DND-41 (cell line): ENCODE measurements around the gene SYNRG.
"Not testable (repeated sequence)": the region's sequence is repeated elsewhere in the genome, so short reads cannot be mapped to it uniquely, and the experiment has no call there.

Experiments used
- ATAC-seq: fragments of 200-7000 bp; cut with Tn5 transposase; 3 replicates; pipeline ENCODE4 v1.9.1; 2021; ENCODE audit warnings: low read depth; ENCODE audit not compliant: insufficient read depth
- DNase-seq: peaks from one replicate; pipeline ENCODE4 v3.0.0-alpha.2; 2020
- H2AFZ ChIP-seq: 2 replicates; pipeline ENCODE4 v1.6.0; 2012; ENCODE audit warnings: low read depth, low read length
- H3K27ac ChIP-seq: 2 replicates; pipeline ENCODE4 v1.5.1; 2012; ENCODE audit warnings: low read length, inconsistent platforms
- H3K27me3 ChIP-seq: fragments of 200-600 bp; sonication (generic); 2 replicates; pipeline ENCODE4 v1.6.0; 2012; ENCODE audit warnings: low read length, mild to moderate bottlenecking, inconsistent platforms; ENCODE audit not compliant: insufficient read depth, poor library complexity
- H3K36me3 ChIP-seq: 2 replicates; pipeline ENCODE4 v1.5.1; 2012; ENCODE audit warnings: low read length, inconsistent platforms; ENCODE audit not compliant: insufficient read depth
- H3K4me1 ChIP-seq: 2 replicates; pipeline ENCODE4 v1.5.1; 2012; ENCODE audit warnings: mild to moderate bottlenecking, low read length; ENCODE audit not compliant: insufficient read depth
- H3K4me2 ChIP-seq: 2 replicates; pipeline ENCODE4 v1.6.0; 2012; ENCODE audit warnings: mild to moderate bottlenecking, moderate library complexity, low read length, inconsistent platforms; ENCODE audit not compliant: insufficient read depth
- H3K4me3 ChIP-seq, 2 experiments: fragments of 200-600 bp in 1 of 2; shearing (Covaris generic) in 1 of 2; 2 replicates each; pipeline ENCODE4 v1.5.1; 2012 to 2016; ENCODE audit warnings: inconsistent platforms in 2 of 2, low read length in 2 of 2, mild to moderate bottlenecking in 2 of 2, low read depth in 1 of 2, moderate library complexity in 1 of 2
- H3K79me2 ChIP-seq: 2 replicates; pipeline ENCODE4 v1.6.0; 2012; ENCODE audit warnings: low read length, inconsistent platforms; ENCODE audit not compliant: insufficient read depth
- H3K9ac ChIP-seq: 2 replicates; pipeline ENCODE4 v1.6.0; 2012; ENCODE audit warnings: low read depth, mild to moderate bottlenecking, inconsistent platforms, low read length, moderate library complexity
- H3K9me3 ChIP-seq: 2 replicates; pipeline ENCODE4 v1.5.1; 2012; ENCODE audit warnings: low read length, moderate library complexity, mild to moderate bottlenecking, inconsistent platforms; ENCODE audit not compliant: insufficient read depth, severe bottlenecking
- H4K20me1 ChIP-seq: 2 replicates; pipeline ENCODE4 v1.6.0; 2012; ENCODE audit warnings: low read length; ENCODE audit not compliant: insufficient read depth
- EZH2 ChIP-seq: IDR thresholded peaks from 3 replicates; pipeline ENCODE4 v1.6.1; 2012; ENCODE audit warnings: borderline replicate concordance, low read depth, mild to moderate bottlenecking, moderate library complexity, low read length, inconsistent platforms; ENCODE audit not compliant: severe bottlenecking
- TF ChIP-seq, protein P1 (sequence below): IDR thresholded peaks from 2 replicates; pipeline ENCODE4 v1.5.1; 2012; ENCODE audit warnings: borderline replicate concordance, low read length, moderate library complexity, mild to moderate bottlenecking; ENCODE audit not compliant: poor library complexity, severe bottlenecking; ENCODE audit errors: extremely low read depth

SYNRG gene

DNA sequence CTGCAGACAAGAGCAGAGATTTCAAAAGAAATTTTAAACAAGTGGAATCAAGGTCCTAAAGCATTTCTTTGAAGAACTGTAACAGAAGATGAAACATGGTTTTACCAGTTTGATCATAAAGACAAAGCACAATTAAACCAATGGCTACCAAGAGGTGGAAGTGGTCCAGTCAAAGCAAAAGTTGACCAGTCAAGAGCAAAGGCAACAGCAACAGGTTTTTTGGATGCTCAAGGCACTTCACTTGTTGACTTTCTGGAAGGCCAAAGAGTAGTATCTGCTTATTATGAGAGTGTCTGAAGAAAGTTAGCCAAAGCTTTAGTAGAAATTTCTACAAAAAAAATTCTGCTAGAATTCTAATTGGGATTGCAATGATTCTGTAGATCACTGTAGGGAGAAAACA is 28.7 kb upstream of the SYNRG start:
- Histone ChIP-seq H3K36me3 (peaks cover 65% of the 10 kb centered on the region), H3K4me2 (no peak overlapping the region), H3K4me3 (no peak overlapping the region), H4K20me1 (no peaks in the 10 kb centered on the region), H3K9ac (no peak overlapping the region), H2AFZ (no peak overlapping the region), H3K4me1 (peaks cover 24% of the 10 kb centered on the region), H3K79me2 (peaks cover 76% of the 10 kb centered on the region), H3K27ac (no peak overlapping the region), H3K9me3 (no peaks in the 10 kb centered on the region), H3K27me3 (no peaks in the 10 kb centered on the region)
- TF ChIP-seq EZH2: no peak
- TF ChIP-seq, protein P1, sequence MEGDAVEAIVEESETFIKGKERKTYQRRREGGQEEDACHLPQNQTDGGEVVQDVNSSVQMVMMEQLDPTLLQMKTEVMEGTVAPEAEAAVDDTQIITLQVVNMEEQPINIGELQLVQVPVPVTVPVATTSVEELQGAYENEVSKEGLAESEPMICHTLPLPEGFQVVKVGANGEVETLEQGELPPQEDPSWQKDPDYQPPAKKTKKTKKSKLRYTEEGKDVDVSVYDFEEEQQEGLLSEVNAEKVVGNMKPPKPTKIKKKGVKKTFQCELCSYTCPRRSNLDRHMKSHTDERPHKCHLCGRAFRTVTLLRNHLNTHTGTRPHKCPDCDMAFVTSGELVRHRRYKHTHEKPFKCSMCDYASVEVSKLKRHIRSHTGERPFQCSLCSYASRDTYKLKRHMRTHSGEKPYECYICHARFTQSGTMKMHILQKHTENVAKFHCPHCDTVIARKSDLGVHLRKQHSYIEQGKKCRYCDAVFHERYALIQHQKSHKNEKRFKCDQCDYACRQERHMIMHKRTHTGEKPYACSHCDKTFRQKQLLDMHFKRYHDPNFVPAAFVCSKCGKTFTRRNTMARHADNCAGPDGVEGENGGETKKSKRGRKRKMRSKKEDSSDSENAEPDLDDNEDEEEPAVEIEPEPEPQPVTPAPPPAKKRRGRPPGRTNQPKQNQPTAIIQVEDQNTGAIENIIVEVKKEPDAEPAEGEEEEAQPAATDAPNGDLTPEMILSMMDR: no peak
- no peak for ATAC-seq
- DNase-seq: no peak

DNA sequence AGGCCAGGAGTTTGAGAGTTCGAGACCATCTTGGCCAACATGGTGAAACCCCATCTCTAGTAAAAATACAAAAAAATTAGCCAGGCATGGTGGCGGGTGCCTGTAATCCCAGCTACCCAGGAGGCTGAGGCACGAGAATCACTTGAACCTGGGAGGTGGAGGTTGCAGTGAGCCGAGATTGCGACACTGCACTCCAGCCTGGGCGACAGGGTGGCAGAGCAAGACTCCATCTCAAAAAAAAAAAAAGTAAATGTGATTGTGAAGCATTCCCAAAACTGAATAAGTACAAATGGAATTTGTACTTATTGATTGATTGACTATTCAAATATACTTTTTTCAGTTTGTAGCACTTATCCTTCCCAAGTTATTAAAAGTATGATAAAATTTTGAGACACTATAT is 7.2 kb upstream of the SYNRG start:
- H3K9me3 ChIP-seq, H3K4me1 ChIP-seq, H2AFZ ChIP-seq, H3K9ac ChIP-seq, DNase-seq, H3K4me3 ChIP-seq, H4K20me1 ChIP-seq, ATAC-seq, H3K4me2 ChIP-seq, H3K27ac ChIP-seq, H3K27me3 ChIP-seq, H3K79me2 ChIP-seq: not testable (repeated sequence)
- peaks cover 81% of the 10 kb centered on the region for H3K36me3 ChIP-seq

DNA sequence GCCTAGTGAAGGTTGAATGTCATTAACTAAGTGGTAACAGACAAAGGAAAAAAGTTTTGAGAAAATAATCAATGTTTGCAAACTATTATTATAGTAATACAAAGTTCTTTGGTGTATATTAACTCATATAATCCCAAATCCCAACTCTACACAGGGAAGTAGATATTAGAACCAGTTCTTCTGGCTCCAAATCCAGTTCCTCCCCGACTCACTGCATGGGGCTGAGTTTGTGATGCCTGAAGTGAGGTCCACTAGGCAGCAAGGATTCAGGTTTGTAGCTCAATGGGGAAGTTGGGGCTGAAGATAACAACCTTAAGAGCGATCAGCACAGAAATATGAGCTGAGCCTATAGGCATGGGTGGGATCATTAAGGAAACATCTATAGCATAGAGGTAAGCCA is 5.6 kb upstream of the SYNRG start:
- Histone ChIP-seq H4K20me1 (no peaks in the 10 kb centered on the region), H3K4me3 (no peak overlapping the region), H3K4me1 (peaks cover 10% of the 10 kb centered on the region), H3K27me3 (no peaks in the 10 kb centered on the region), H3K9me3 (no peaks in the 10 kb centered on the region), H3K27ac (no peak overlapping the region), H3K36me3 (peaks cover 67% of the 10 kb centered on the region), H3K4me2 (no peak overlapping the region), H3K9ac (no peak overlapping the region), H3K79me2 (no peaks in the 10 kb centered on the region), H2AFZ (no peak overlapping the region)
- TF ChIP-seq, protein P1: no peak
- TF ChIP-seq EZH2: no peak
- ATAC-seq (no peak), DNase-seq (no peak)

DNA sequence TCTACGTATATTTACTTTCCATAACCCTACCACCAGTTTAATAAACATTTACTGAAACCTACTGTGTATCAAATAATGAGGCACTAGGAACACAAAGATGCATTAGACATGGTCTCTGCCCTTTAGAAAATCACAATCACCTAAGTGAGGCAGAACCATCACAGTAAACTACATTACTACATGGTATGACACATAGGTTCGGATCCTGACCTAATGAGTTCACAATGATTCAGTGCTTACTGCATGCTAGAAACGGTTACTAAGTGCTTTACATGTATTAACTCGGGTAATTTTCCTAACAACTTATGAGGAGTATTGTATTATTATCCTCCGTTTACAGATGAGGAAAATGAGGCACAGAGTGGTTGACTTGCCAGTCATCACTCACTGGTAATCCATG is 5.2 kb upstream of the SYNRG start:
- no peak for TF ChIP-seq EZH2
- TF ChIP-seq, protein P1: no peak
- Histone ChIP-seq H2AFZ (no peak overlapping the region), H3K4me1 (peaks cover 13% of the 10 kb centered on the region), H3K36me3 (peaks cover 63% of the 10 kb centered on the region), H3K4me3 (no peak overlapping the region), H3K27me3 (no peaks in the 10 kb centered on the region), H3K9ac (no peak overlapping the region), H3K27ac (no peak overlapping the region), H3K4me2 (no peak overlapping the region), H3K79me2 (no peaks in the 10 kb centered on the region), H4K20me1 (no peaks in the 10 kb centered on the region), H3K9me3 (no peaks in the 10 kb centered on the region)
- ATAC-seq: no peak
- DNase-seq: no peak
